ENCODE measurements around the gene CAPSL. TPM values are rescaled to one million over a fixed set of nuclear protein-coding genes. Genes with fewer than 3 reads are reported as not detected.

CAPSL gene
- total and polyA plus RNA-seq, 8 donors, result 1.7 TPM; not detected in 7

DNA sequence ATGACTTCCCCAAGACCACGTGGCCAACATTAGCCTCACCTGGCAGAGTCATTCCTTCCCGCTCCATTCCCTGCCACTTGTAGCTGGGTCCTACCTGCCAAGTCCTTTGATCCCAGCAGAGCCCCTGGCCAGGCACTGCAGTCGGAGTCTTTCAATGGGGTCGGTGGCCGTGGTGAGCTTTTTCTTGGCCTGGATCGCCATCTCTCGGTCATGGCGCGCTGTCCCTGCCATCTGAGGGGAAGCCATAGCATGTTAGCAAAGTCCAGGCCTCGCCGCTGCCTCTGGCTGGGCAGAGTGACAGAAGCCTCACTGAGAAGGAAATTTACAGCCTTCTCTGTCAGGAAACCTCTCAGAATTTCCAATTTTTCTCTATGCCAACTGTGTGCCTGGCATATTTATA, 17.5 kb downstream of the CAPSL start:
- Histone ChIP-seq H3K27ac (no peak overlapping the region), H3K4me3 (no peak overlapping the region), H3K27me3 (peaks cover 0 to 7% (median 2%) of the 10 kb centered on the region in 4 donors), H3K36me3 (no peaks in the 10 kb centered on the region), H3K9me3 (no peaks in the 10 kb centered on the region), H3K4me1 (no peaks in the 10 kb centered on the region)
- FAIRE-seq (no peak), ATAC-seq (no peak), DNase-seq (peak in 1 of 6 donors; percentile 24)
- intact Hi-C loops (cut with DNase I), result loop anchor here in 2 of 3 donors (10.0 kb wide), 3 partner anchors 136 to 836 kb away; no protein-coding TSS in a partner anchor
- TF ChIP-seq, protein P1, sequence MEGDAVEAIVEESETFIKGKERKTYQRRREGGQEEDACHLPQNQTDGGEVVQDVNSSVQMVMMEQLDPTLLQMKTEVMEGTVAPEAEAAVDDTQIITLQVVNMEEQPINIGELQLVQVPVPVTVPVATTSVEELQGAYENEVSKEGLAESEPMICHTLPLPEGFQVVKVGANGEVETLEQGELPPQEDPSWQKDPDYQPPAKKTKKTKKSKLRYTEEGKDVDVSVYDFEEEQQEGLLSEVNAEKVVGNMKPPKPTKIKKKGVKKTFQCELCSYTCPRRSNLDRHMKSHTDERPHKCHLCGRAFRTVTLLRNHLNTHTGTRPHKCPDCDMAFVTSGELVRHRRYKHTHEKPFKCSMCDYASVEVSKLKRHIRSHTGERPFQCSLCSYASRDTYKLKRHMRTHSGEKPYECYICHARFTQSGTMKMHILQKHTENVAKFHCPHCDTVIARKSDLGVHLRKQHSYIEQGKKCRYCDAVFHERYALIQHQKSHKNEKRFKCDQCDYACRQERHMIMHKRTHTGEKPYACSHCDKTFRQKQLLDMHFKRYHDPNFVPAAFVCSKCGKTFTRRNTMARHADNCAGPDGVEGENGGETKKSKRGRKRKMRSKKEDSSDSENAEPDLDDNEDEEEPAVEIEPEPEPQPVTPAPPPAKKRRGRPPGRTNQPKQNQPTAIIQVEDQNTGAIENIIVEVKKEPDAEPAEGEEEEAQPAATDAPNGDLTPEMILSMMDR (IDR thresholded peaks at IDR 0.05), result no peak
- 59 to 70% methylated on average over 9 to 11 of the region's 11 CpGs for WGBS, 2 donors

DNA sequence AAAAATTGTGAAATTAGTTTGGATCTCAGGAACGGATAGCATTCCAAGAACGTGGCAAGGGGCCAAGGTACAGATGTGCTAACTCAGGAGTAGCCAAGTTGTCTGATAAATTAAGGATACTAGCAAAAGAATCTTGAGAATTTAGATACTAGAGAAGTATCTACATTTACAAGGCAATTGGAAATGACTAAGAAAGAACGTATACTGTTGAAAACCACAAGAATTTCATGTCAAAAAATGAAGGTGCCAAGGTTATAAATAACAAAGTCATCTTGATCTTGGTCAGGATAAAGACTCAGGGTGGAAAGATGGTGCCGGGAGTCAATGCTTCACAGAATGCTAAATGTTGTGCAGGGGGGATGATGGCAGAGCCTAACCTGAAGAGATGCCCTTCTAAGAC, 19.2 kb downstream of the CAPSL start:
- Histone ChIP-seq H3K36me3 (no peaks in the 10 kb centered on the region), H3K4me1 (no peaks in the 10 kb centered on the region), H3K4me3 (no peak overlapping the region), H3K27ac (no peak overlapping the region), H3K9me3 (no peaks in the 10 kb centered on the region), H3K27me3 (no peaks in the 10 kb centered on the region)
- intact Hi-C loops (cut with DNase I), result no loop called here
- 45 to 66% methylated on average over 4 of the region's 4 CpGs for WGBS, 2 donors
- no peak for FAIRE-seq
- TF ChIP-seq, protein P1 (IDR thresholded peaks at IDR 0.05), result no peak
- no peak for DNase-seq
- ATAC-seq, result no peak

DNA sequence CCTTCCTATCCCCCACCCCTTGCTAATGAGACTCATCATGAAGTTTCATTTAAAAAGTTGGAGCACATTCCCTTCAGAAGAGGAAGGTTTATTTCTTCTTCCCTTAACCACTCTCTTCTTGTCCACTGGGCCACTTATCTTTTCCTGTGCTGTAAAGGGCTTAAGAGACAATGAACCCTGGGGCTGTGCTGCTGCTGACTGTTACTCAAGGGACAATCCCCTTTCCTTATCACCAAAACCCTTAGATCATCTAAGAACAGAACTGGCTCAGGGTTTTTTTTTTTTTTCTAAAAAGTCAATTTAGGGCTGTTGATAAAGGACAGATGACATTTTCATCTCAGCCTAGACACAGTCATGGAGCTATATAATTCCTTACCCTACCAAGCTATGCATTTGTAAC, 29.6 kb downstream of the CAPSL start:
- Histone ChIP-seq H3K4me1 (no peaks in the 10 kb centered on the region), H3K27ac (no peak overlapping the region), H3K9me3 (no peaks in the 10 kb centered on the region), H3K36me3 (no peaks in the 10 kb centered on the region), H3K4me3 (no peak overlapping the region), H3K27me3 (no peaks in the 10 kb centered on the region)
- intact Hi-C loops (cut with DNase I), result no loop called here
- TF ChIP-seq, protein P1 (IDR thresholded peaks at IDR 0.05), result no peak
- ATAC-seq (no peak), FAIRE-seq (no peak), DNase-seq (no peak)

DNA sequence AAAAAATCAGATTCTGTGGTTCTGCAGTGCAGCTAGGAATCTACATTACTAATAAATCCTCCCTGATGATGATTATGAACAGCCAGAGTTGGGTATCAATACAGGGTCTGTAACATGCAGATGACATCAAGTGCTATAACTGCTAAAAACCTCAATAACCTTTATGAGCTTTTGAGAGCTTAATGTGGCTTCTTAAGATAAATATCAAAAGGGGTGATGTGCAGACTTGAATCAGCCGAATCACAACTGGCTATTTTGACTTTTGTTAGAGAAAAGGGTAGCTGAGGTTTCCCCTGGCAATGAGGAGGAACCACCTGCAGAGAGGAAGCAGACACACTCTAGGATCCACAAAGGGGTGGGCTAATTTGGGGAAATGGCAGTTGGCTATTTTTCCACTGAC, 30.2 kb downstream of the CAPSL start:
- intact Hi-C loops (cut with DNase I), result no loop called here
- TF ChIP-seq, protein P1 (IDR thresholded peaks at IDR 0.05), result no peak
- H3K4me3 ChIP-seq, result no peak overlapping the region
- FAIRE-seq (no peak), DNase-seq (no peak), ATAC-seq (no peak)
- no peaks in the 10 kb centered on the region for H3K27me3 ChIP-seq
- no peaks in the 10 kb centered on the region for H3K4me1 ChIP-seq
- no peaks in the 10 kb centered on the region for H3K36me3 ChIP-seq
- 27 to 40% methylated on average over 1 of the region's 1 CpG for WGBS, 2 donors
- H3K27ac ChIP-seq, result no peak overlapping the region
- H3K9me3 ChIP-seq, result no peaks in the 10 kb centered on the region

DNA sequence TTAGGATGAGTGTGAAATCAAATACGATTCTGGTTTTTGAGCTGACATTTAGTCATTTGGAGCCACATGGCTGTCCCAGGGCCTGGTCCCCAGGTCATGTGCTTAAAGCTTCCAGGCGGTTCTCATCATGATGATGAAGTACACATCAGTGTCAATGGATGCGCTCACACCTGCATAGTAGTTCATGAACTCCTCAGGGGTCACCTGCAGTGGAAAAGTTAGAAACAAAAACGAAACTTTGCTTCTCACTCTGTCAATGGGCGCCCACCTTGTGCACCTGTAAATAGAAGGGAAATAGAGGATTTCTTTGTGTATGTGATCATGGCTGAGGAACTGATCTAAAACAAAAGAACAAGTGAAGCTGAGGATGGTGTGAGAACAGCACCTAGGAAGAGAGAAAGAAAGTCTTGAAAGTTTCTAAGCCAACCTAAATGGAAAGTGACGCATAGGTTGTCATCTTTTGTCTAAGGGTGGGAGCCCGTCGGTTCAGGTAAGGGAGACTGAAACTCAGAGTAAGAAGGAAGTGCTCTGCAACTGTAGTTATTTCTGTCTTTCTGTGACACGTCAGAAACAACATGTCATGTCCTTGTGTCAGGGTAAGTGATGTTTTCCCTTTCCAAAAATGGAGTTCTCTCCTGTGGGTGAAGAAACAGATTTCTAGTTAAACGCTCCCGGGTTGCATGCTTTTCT, 33.8 kb downstream of the CAPSL start:
- FAIRE-seq (no peak), DNase-seq (no peak), ATAC-seq (no peak)
- TF ChIP-seq, protein P1 (IDR thresholded peaks at IDR 0.05), result no peak
- Histone ChIP-seq H3K4me1 (no peaks in the 10 kb centered on the region), H3K27ac (no peak overlapping the region), H3K9me3 (no peaks in the 10 kb centered on the region), H3K36me3 (no peaks in the 10 kb centered on the region), H3K27me3 (no peaks in the 10 kb centered on the region), H3K4me3 (no peak overlapping the region)
- intact Hi-C loops (cut with DNase I), result no loop called here
- 67 to 83% methylated on average over 11 of the region's 11 CpGs for WGBS, 2 donors
